Lower leg skin (tissue), 3 donors: ENCODE data around the gene PRAMEF1.

Experiments
- POLR2A ChIP-seq, 2 donors: fragments of 450-650 bp; IDR thresholded peaks; one replicate each; pipeline ENCODE4 v1.6.1; 2016 to 2017; ENCODE audit warnings: antibody characterized with exemption in 2 of 2, mild to moderate bottlenecking in 1 of 2, moderate library complexity in 1 of 2
- TF ChIP-seq, protein P1 (sequence below), 3 donors: fragments of 450-650 bp; IDR thresholded peaks; one replicate each; pipeline ENCODE4 v1.5.1; 2016; ENCODE audit warnings: antibody characterized with exemption in 3 of 3, mild to moderate bottlenecking in 3 of 3, moderate library complexity in 2 of 3

- TF ChIP-seq, protein P1, sequence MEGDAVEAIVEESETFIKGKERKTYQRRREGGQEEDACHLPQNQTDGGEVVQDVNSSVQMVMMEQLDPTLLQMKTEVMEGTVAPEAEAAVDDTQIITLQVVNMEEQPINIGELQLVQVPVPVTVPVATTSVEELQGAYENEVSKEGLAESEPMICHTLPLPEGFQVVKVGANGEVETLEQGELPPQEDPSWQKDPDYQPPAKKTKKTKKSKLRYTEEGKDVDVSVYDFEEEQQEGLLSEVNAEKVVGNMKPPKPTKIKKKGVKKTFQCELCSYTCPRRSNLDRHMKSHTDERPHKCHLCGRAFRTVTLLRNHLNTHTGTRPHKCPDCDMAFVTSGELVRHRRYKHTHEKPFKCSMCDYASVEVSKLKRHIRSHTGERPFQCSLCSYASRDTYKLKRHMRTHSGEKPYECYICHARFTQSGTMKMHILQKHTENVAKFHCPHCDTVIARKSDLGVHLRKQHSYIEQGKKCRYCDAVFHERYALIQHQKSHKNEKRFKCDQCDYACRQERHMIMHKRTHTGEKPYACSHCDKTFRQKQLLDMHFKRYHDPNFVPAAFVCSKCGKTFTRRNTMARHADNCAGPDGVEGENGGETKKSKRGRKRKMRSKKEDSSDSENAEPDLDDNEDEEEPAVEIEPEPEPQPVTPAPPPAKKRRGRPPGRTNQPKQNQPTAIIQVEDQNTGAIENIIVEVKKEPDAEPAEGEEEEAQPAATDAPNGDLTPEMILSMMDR (IDR thresholded peaks at IDR 0.05) = no peak
- TF ChIP-seq POLR2A (IDR thresholded peaks at IDR 0.05) = no peak
These were observed 36.5 kb upstream of the PRAMEF1 start for GRCh38 chr1:12754738-12755137.
